ENCODE results near the gene STRIP1. TPM values are rescaled to one million over a fixed set of nuclear protein-coding genes. Genes with fewer than 3 reads are reported as not detected.

The STRIP1 gene
- total RNA-seq, 1 donor from 2014 or later = 18.1 TPM

- Histone ChIP-seq H3K4me1 (peaks cover 28% of the 10 kb centered on the region), H3K27ac (replicated peaks) (peak overlapping the region; percentile 95), H3K36me3 (peaks cover 13% of the 10 kb centered on the region), H3K4me3 (peak overlapping the region; percentile 98), H3K9me3 (replicated peaks) (no peaks in the 10 kb centered on the region), H3K27me3 (ENCODE audit: low read depth) (no peaks in the 10 kb centered on the region)
- TF ChIP-seq CTCF (IDR thresholded peaks at IDR 0.05; ENCODE audit: borderline replicate concordance) = no peak
- intact Hi-C loops (cut with micrococcal nuclease) = no loop called here
- DNase-seq = no peak
These were observed 379 bp upstream of the STRIP1 start for GRCh38 chr1:110034040-110034450.

DNA sequence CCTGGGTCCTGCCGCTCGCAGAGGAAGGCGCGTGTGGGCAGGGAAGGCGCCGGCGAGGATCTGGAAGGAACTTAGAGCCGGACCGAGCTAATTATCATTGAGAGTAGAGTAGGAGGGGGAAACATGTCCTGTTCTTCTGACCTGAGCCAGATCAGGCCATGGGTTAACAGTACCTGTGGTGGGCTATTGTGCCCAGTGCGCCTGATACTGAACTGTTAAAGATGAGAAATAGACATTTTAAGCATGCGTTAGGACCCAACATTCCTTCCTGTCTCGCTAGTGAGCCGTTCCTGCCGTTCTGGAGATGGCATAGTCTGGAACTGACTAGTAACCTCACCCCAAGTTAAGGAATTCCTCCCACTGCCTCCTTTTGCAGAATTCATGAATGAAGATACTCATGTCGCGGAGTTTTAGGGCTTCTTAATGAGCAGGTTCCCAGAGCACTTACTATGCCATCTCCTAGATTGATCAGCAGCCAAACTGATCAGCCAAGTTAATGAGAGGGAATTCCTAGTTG lies 870 bp downstream of the STRIP1 start:
- TF ChIP-seq CTCF (IDR thresholded peaks at IDR 0.05; ENCODE audit: borderline replicate concordance) = no peak
- no peak for DNase-seq
- peak overlapping the region; percentile 95 for H3K27ac ChIP-seq (replicated peaks)
- H3K9me3 ChIP-seq (replicated peaks) = no peaks in the 10 kb centered on the region
- H3K27me3 ChIP-seq (ENCODE audit: low read depth) = no peaks in the 10 kb centered on the region
- intact Hi-C loops (cut with micrococcal nuclease) = no loop called here
- peaks cover 25% of the 10 kb centered on the region for H3K36me3 ChIP-seq
- H3K4me3 ChIP-seq = peak overlapping the region; percentile 98
- peaks cover 28% of the 10 kb centered on the region for H3K4me1 ChIP-seq

- no peak for TF ChIP-seq CTCF (IDR thresholded peaks at IDR 0.05; ENCODE audit: borderline replicate concordance)
- Histone ChIP-seq H3K27ac (replicated peaks) (no peak overlapping the region), H3K27me3 (ENCODE audit: low read depth) (no peaks in the 10 kb centered on the region), H3K36me3 (peaks cover 55% of the 10 kb centered on the region), H3K9me3 (replicated peaks) (no peaks in the 10 kb centered on the region), H3K4me1 (peaks cover 28% of the 10 kb centered on the region), H3K4me3 (no peak overlapping the region)
- intact Hi-C loops (cut with micrococcal nuclease) = no loop called here
- DNase-seq = no peak
These were observed 3.8 kb downstream of the STRIP1 start for GRCh38 chr1:110038271-110038670.

DNA sequence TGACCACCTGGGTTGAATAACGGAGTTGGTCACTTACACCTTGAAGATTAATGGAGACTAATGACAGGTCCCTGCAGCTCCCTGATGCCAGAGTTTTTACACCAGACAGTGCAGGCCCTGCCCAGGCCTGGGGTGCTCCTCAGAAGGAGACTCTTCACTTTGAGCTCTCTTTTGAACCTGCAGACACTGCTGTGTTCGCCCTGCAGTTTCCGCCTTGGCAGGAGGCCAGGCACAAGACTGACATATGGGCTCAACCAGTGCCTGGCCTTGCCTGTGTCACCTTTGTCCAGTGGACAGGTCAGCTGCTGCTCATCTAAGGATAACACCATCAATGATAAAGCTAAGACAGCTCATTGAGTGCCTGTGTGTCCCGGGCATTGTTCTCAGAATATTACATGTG lies 5.2 kb downstream of the STRIP1 start:
- Histone ChIP-seq H3K4me3 (no peak overlapping the region), H3K9me3 (replicated peaks) (no peaks in the 10 kb centered on the region), H3K36me3 (peaks cover 68% of the 10 kb centered on the region), H3K27me3 (ENCODE audit: low read depth) (no peaks in the 10 kb centered on the region), H3K4me1 (peaks cover 22% of the 10 kb centered on the region), H3K27ac (replicated peaks) (no peak overlapping the region)
- intact Hi-C loops (cut with micrococcal nuclease) = no loop called here
- no peak for DNase-seq
- no peak for TF ChIP-seq CTCF (IDR thresholded peaks at IDR 0.05; ENCODE audit: borderline replicate concordance)

GRCh38 chr1:110040548-110040947 lies 6.1 kb downstream of the STRIP1 start:
- no peak overlapping the region for H3K27ac ChIP-seq (replicated peaks)
- no peaks in the 10 kb centered on the region for H3K27me3 ChIP-seq (ENCODE audit: low read depth)
- no peak overlapping the region for H3K4me3 ChIP-seq
- H3K36me3 ChIP-seq = peaks cover 78% of the 10 kb centered on the region
- no peak for DNase-seq
- no peak for TF ChIP-seq CTCF (IDR thresholded peaks at IDR 0.05; ENCODE audit: borderline replicate concordance)
- peaks cover 13% of the 10 kb centered on the region for H3K4me1 ChIP-seq
- H3K9me3 ChIP-seq (replicated peaks) = no peaks in the 10 kb centered on the region
- intact Hi-C loops (cut with micrococcal nuclease) = no loop called here
